ENCODE measurements around the gene KLHDC8A.
A peak's percentile ranks its signal among the peaks of the same experiment; 100 is the strongest.

The KLHDC8A gene

DNA sequence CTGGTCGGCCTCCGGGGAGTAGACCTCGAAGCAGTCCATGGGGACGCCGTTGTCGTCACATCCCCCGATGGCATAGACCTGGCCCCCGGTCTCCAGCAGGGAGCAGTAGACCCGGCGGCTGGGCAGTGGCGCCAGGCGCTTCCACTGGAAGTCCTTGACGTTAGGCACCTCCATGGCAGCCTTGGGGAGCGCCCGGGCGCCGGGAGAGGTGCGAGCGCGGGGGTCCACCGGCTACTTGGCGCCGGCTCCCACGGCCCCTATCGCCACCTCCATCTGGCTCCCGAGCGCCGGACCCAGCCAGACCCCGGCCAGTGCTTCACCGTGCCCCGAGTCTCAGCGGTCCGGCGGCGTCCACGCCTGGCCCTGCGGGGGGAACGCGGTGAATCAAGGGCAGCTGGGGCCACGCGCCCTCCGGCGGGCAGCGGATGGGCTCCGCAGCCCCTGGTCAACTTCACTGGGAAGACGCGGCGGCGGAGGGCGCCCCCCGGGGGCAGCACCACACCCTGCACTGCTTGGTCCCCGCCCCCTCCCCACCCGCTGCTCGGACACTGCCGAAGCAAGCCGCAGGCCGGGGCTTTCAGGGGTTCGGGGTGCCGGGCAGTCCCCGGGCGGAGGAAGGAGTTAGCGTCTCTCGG is 13.2 kb downstream of the KLHDC8A start:
- peak in 1 of 2 experiments; percentile 33 for DNase-seq

DNA sequence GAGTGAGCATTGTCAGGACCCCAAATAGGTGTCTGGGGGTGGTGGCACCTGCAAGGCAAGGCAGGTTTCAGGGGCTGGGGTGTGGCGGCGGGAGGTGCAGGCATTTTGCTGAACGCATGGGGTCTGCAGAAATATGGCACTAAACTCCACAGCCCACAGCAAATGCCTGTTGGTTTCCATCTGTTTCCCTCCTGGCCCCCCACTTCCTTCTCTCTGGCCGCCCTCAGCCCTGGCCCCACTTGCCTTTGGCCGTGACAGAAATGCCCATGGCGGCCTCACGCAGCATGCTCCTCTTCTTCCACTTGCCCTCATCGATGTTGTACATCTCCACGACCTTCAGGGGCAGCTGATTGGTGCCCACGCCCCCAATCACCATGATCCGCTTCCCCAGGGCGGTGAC is 13.7 kb downstream of the KLHDC8A start:
- DNase-seq, result no peak

DNA sequence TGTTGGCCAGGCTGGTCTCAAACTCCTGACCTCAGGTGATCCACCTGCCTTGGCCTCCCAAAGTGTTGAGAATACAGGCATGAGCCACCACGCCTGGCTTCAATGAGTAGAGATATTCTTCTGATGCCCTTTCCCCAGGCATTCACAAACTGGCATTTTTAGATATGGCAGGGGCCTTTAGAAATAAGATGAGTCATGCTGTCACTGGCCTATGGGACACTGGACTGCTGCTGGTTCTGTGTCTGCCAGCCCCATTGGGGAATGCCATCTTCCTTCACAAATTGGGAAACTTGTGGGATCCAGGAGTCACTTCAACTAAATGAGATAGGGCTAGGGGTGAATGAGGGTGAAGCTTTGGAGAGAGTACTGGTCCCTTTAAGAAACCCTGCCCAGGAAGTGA is 16.0 kb downstream of the KLHDC8A start:
- no peak for DNase-seq

DNA sequence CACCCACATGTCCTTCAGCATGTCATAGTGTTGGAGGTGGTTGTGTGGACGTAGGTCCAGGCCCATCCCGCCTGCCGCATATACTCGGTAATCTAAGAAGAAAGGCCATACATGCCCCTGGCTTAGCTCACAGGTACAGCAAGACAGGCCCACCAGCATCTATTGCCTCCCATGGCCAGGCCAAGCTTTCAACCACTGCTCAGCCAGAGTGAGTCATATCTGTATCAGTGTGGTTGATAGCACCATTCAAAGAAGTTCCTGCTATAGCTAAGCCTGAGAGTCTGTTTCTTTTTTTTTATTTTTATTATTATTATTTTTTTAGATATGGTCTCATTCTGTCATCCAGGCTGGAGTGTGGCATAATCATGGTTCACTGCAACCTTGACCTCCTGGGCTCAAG is 17.0 kb downstream of the KLHDC8A start:
- DNase-seq, result no peak

DNA sequence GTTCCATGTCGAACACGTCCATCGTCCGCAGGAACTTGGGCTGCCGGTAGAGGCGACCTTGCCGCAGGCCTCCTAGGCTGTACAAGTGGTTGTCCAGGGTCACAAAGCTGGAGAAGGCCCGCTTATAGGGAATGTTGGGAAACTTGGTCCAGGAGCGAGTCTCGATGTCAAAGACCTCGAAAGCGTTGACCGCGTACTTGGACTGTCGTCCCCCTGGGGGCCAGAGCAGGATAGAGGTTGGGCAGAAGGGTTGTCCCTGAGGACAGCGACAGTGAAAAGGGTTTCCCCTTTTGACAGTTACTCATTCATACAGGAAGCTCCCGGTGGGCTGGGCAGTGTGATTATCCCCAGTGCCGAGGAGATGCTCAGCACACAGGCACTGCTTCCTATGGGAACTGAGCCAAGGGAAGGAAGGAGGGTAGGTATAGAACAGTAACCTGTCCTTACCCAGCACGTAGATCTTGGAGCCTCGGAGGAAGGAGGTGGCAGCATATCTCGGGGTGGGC is 17.5 kb downstream of the KLHDC8A start:
- DNase-seq, result no peak

DNA sequence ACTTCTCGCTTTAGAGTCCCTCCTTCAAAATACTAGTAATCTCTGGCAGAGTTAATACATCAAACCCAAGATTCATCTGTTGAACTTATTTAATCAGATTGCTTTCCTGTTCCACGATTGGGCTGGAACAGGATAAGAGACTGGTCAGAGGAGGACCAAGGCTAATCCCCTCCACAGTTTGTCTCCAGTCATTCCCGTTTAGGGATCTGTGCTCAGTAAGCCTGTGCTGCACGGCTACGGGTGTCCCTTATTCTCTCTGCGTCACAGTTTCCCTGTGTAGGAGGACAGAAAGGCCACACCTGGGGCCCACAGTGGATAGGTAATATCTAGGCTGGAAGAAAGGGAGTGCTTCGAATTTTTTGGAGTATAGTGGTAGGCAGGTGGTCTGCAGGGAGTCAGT is 18.7 kb downstream of the KLHDC8A start:
- DNase-seq, result no peak

DNA sequence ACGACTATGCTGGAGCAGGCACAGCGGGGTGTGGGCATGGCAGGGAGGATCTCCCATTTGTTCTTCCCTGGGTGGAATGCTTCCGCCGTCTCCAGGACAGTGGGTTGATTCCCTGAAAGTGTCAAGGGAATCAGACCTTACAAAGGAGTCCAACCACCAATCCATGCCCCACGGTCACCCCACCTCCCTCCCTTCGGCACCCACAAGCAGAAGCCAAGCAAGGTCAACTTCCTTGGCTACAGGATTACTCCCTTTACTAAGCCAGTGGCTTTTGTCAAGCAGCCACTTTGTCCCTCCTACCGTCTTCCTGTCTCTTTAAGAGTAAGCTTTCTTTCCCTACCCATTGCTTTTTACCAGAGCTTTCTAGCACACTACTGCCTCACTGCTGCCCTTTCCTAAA is 19.2 kb downstream of the KLHDC8A start:
- no peak for DNase-seq

DNA sequence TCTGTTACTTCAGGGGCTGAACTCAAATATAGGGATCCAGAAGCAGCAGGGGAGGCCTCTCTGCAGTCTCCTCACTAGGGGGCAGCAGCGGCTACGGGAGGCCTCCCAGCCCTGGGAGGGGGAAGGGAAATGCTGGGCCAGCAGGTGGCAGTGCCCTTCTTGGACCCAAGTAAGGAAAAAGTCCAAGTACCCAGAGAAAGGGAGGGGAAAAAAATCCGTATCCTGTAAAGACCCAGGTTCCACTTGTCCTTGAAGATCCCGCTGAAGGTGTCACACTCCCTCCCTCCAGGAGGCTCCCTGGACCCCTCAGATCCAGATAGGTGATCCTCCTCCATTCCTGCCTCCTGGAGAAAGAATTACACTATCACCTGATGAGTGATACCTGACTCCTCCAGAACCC is 21.0 kb downstream of the KLHDC8A start:
- peak; percentile 82 to 87 for DNase-seq

DNA sequence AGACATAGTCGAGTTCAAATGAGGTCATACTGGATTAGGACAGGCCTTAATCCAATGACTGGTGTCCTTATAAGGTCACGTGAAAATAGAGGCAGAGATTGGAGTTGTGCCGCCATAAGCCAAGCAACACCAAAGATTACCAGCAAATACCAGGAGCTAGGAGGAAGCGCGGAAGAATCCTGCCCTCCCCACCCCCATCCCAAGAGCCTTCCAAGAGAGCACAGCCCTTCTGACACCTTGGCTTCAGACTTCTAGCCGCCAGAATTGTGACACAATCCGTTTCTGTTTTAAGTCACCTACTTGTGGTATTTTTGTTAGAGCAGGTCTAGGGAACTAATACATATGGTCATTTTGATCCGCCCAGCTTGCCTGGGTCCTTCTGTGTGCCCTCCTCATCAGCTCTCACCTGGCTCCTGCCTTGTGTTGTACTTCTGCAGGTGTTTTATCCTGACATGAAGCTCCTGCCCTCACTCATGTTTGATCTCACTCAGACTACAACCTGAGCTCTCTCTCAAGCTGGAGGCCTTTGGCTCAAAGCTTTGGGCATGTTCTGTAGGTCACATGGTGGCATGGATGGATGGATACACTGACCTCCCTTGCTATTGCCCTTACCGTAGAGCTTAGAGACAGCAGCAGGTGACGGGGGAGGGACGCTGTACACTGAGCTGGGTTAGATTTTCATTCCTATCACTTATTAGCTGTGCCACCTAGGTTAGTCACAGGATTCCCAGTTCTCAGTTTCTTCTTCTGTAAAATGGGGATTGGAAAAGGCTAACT is 24.5 kb downstream of the KLHDC8A start:
- no peak for DNase-seq

DNA sequence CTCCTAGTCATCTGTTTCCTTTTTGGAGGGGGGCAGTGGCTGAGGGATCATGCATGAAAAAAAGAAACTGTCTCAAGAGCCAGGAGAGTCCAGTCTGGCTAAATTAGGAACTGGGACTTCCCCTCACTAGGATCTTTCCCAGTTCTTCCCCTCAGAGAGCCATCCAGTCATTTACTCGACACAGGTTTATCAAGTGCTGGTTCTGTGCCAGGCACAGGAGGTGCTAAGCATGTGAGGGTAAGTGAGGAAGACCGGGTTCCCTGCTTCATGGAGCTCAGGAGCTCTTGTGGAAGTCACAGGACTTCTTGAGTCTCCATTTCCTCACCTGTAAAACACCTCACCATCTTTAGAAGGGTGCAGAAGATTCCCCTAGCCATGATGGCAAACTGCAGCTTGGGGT is 26.6 kb downstream of the KLHDC8A start:
- no peak for DNase-seq

DNA sequence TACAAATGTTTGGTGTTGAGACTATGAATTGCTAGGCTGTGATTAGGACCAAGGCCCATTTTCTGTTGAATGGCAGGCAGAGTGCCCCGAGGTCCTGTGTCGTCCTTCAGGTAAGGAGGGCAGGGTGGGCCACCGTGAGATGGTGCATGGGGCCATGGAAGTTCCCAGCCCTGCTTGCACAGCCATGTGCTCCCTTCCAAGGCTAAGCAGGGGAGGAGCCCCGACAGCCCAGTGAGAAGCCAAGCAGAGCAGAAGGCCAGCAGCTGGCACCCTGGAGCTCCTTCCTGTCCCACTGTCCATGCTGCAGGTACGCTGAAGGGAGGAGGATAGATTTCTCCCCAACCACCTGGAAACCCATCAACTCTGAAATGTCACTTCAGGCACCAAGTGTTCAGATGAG is 27.0 kb downstream of the KLHDC8A start:
- DNase-seq, result no peak

DNA sequence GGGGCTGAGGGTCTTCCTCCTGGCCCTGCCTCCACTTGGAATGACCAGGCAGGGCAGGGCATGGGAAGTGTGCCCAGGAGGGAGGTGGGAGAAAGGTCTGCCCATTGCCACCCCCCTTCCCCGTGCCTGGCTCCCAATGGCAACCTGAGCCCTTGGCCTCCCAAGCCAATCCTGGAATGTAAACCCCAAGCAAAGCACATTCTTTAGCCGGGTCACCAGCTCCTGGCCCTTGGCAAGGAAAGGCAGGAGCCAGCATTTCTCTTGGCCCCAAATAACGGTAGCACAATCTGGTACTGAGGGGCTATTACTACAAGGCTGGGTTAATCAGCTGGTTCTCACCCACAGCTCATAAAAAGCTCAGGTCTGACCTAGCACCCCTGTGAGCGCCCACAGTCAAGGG is 28.2 kb downstream of the KLHDC8A start:
- no peak for DNase-seq

DNA sequence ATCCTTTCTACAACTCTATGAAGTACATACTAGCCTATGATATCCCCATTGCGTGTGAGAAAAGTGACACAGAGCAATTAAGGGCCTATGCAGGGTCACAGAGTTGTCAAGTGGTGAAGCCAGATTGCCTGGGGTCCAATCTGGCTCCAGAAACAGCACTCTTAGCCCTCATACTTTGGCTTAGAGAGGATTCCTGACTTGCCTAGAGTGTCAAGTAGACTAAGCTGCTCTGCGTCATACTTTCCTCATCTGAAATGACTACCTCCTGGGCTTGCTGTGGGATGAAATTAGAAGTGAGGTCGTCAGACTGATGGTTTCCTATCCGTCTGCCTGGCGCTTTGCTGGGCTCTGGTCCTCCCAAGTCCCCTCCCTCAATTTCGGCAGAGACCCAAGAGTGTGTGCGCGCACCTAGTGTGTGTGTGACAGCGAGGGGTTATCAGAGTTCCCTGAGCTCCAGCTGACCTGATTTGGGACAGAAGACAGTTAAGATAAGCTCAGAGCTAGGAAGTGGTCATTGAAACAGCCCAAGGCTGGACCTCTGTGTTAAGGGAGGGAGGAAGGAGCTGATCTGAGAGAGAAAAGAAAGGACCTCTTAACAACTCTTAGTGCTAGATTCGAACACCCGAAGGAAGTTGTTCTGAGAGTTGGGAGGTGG is 29.8 kb downstream of the KLHDC8A start:
- no peak for DNase-seq

DNA sequence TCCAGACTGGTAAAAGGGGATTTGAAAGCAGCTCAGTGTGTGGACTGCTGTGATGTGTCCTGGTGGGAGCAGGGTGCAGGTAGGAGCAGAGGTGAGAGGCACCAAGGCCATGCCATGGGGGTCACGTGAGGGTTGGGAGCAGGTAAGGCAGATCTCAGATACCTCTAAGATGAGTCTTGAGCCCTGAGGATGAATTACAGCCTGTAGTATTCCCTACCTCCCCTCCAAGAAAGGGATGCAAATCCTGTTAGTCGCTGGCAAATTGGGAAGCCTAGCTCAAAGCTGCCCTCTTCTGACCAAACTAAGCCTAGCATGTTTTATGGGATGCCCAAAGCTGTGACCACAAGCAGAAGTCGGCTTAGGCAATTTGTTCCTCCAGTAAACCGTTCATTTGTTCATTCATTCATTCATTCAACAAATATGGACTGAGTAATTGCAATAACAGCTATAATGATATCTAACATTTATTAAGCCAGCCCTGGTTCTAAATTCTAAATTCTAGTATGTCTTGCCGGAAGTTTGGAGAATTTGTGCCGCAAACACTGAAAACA is 31.3 kb downstream of the KLHDC8A start:
- DNase-seq, result peak; percentile 58 to 70

DNA sequence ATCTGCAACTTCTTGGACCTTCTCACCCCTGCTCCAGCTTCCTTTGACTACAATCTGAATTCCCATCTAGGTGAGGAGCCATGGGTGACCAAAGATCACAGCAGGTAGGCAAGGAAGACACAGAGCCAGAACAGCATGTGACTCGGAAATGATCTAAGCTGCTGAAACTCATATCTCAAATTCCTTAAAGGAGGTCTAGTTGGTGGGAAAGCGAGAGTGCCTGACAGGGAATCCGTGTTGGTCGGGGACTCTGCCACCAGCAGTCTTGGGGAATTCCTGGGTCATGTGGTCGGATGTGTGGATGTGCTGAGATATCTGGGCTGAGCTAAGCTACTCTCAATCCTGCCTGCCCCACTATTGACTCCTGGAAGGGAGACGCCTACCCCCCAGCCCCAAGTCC is 31.9 kb downstream of the KLHDC8A start:
- DNase-seq, result no peak

DNA sequence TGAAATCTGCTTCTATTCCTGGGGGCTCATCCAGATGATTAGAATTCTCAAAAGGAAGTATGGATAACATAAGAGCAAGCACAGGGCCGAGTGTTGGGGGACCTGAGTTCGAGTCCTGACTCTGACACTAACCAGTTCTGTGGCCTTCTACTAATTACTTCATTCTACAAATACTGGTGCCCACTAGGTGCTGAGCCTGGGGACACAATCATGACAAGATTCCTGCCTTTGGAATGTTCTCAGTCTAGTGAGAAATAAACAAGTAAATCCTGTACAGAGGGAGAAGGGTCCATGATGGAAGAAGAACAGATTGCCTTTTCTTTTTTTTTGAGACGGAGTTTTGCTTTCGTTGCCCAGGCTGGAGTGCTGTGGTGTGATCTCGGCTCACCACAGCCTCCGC is 32.9 kb downstream of the KLHDC8A start:
- DNase-seq, result no peak

DNA sequence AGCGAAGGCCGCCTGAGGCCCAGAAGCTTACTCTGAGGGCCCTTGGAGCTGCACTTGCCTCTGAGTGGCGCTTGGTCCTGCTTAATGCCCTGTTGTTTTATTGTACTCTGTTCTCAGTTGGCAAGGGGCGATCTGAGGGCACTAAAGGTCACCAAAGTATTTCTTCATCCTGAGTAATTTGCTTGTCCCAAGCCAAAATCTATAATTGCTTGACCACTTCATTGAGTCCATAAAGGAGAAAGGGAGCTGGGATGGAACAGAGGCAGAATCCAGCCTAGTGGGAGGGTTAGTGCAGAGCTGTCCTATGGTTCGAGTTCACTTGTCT is 34.8 kb downstream of the KLHDC8A start:
- no peak for DNase-seq

DNA sequence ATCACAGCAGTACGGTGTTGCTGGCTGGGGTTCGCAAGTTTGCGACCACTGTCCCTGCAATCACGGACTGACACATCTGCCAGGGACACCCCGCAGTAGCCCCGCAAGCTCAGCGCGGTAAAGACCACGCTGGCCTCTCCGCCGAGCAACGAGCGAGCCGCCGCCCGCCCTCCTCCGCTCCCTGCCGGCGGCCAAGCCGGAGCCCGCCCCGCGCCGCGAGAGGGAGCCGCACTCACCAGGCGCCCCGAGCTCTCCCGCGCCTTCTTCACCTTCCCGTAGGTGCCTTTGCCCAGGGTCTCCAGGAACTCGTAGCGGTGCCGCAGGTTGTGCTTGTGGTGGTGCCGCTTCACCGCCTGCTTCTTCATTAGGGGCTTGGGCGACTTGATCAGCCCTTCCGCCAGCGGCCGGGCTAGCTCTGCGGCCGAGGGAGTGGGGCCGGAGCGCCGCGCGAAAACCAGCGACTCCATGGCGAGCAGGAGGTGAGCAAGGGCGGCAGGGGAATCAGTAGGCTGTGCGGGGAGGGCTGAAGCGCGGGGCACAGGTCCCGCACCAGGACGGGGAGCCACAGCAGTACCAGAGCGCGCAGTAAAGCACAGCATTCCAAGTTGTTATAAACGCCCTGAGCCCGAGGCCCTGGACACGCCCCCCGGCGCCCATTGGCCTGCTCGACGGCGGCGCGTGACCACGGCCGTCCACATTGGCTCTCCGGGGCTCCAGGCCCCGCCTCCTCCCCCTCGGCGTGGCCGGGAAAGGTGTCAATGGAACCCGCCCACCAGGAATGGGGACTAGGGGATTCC is 35.4 kb downstream of the KLHDC8A start, which contains the start of gene NUAK2:
TSS of gene NUAK2 (minus strand) at position 584 of the 797 bp plus-strand sequence. CDS start at position 467, 117 bp downstream.
- peak; percentile 88 to 91 for DNase-seq

DNA sequence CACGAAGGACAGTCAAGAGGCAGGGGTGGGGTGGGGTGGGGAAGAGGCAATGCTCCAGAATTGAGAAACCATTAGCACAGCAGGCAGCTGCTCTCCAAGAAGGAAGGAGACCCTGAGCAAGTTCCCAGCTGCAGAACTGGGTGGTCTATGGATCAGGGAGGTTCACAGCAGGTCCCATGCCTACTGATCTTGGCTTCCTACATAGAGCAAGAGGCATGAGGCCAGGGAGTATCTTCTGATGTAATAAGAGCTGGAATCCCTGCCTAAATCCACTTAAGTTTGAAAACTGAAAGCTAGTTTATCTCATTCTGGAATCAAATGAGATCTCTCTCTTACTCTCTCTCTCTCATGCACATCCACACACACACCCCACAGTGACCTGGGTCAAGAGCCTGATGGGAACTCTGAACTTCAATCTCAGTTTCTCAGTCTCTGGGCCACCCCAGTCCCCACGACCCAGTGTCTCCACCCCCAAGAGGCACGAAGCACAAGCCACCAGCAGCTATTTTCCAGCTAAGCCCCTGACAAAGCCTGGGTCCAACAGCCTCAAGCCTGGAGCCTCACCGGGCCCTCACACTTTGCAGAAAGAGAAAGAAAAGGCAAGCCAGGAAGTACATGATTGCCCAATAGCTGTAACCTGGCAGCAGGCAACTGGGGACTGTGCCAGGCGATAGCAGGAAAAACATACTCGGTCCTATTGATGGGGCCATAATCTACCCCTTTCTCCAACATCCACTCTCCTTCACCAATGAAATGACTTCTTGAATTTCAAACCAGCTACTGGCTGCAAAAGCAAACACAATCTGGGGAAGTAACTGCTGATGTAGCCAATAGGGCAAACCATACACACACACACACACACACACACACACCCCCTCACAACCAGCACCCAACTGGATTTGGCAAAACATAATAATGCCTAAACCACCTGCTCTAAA is 37.4 kb downstream of the KLHDC8A start:
- DNase-seq, result peak; percentile 29 to 46

DNA sequence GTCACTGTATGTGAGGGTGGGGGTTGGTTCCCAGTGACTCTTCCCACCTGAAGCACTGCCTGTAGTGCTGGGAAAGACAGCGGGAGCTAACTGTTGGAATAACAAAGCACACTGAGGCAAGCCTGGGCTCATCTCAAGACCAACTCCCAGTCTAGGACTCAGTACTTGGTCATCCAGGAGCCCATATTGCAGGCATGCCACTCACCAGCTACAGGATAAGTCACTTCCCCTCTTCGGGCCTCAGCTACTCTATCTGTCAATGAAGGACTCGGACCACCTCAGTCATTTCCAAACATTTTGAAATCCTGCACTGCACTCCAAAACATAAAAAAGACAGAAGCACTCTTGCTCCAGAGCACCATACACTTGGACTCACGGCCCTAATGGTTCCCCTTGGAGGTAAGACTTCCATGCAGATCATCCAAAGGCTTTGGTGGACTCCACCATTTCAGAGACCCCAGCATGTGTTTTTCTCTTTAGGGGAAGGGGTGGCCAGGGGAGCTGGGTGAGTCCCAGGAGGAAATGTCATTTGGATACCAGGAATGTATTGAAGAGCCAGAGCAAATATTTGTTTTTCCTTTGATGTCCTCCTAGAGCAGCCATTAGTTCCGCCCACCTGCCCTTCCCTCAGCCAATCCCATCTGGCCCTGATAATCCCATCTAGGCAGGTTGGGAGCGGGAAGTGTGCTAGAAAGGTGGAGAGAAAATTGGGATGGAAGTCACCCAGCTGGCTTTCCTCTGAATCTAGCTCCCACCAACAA is 38.3 kb downstream of the KLHDC8A start:
- no peak for DNase-seq
